Brain microvascular endothelial cell (primary cell): ENCODE results near the gene DLST.

Experiments used
- DNase-seq: peaks from one replicate; pipeline ENCODE4 v3.0.0-alpha.2; 2020
- H3K27ac ChIP-seq: fragments of 250-450 bp; sonication (Bioruptor Pico); 2 replicates; pipeline ENCODE4 v1.5.1; 2020; ENCODE audit warnings: mild to moderate bottlenecking, moderate library complexity
- H3K27me3 ChIP-seq: fragments of 250-450 bp; sonication (Bioruptor Pico); replicated peaks from 2 replicates; pipeline ENCODE4 v1.5.1; 2020; ENCODE audit warnings: mild to moderate bottlenecking
- H3K36me3 ChIP-seq: fragments of 250-450 bp; sonication (Bioruptor Pico); replicated peaks from 2 replicates; pipeline ENCODE4 v1.5.1; 2020; ENCODE audit warnings: mild to moderate bottlenecking
- H3K4me3 ChIP-seq: 2 replicates; pipeline ENCODE4 v1.5.1; 2011; ENCODE audit warnings: low read depth, mild to moderate bottlenecking, control low read depth, low read length, moderate library complexity
- CTCF ChIP-seq: IDR thresholded peaks from 2 replicates; pipeline ENCODE4 v1.5.1; 2011; ENCODE audit warnings: low read depth, mild to moderate bottlenecking, moderate library complexity, low read length, control low read depth, inconsistent platforms; ENCODE audit errors: missing control alignments
- in situ Hi-C: cut with HindIII; loops from 2 replicates; pipeline ENCODE4 v1.10.0; 2017; ENCODE audit warnings: low sequenced_read_pairs, low pct_ligation_motif_present

Gene DLST

GRCh38 chr14:74941676-74942097, 60.0 kb downstream of the DLST start:
- Histone ChIP-seq H3K27ac (no peak overlapping the region), H3K36me3 (no peaks in the 10 kb centered on the region), H3K4me3 (no peak overlapping the region), H3K27me3 (no peaks in the 10 kb centered on the region)
- DNase-seq, result peak; percentile 52
- TF ChIP-seq CTCF, result no peak
- in situ Hi-C loops, result no loop called here

GRCh38 chr14:74942181-74942580, 60.5 kb downstream of the DLST start:
- Histone ChIP-seq H3K36me3 (no peaks in the 10 kb centered on the region), H3K27me3 (no peaks in the 10 kb centered on the region), H3K4me3 (no peak overlapping the region), H3K27ac (no peak overlapping the region)
- no peak for TF ChIP-seq CTCF
- DNase-seq, result no peak
- in situ Hi-C loops, result no loop called here

GRCh38 chr14:74942608-74943007, 60.9 kb downstream of the DLST start:
- Histone ChIP-seq H3K27me3 (no peaks in the 10 kb centered on the region), H3K4me3 (no peak overlapping the region), H3K27ac (no peak overlapping the region), H3K36me3 (no peaks in the 10 kb centered on the region)
- DNase-seq, result no peak
- no peak for TF ChIP-seq CTCF
- in situ Hi-C loops, result no loop called here

GRCh38 chr14:74945261-74945851, 63.6 kb downstream of the DLST start:
- TF ChIP-seq CTCF, result peak; percentile 79
- no peak for DNase-seq
- H3K4me3 ChIP-seq, result no peak overlapping the region
- no peak overlapping the region for H3K27ac ChIP-seq
- H3K27me3 ChIP-seq, result no peaks in the 10 kb centered on the region
- H3K36me3 ChIP-seq, result no peaks in the 10 kb centered on the region
- in situ Hi-C loops, result no loop called here

- DNase-seq, result peak; percentile 43
- no peak overlapping the region for H3K27ac ChIP-seq
- peak; percentile 99 for TF ChIP-seq CTCF
- no peaks in the 10 kb centered on the region for H3K27me3 ChIP-seq
- H3K36me3 ChIP-seq, result no peaks in the 10 kb centered on the region
- in situ Hi-C loops, result no loop called here
- no peak overlapping the region for H3K4me3 ChIP-seq
Measured at GRCh38 chr14:74945852-74946658, 64.3 kb downstream of the DLST start.
